LNCaP clone FGC (cell line): ENCODE data around the gene SEMA3C.
A peak's percentile ranks its signal among the peaks of the same experiment; 100 is the strongest.

ENCODE experiments used
- DNase-seq: peaks from one replicate; pipeline ENCODE4 v3.0.0-alpha.2; 2011; ENCODE audit warnings: low read depth
- H3K4me3 ChIP-seq: 2 replicates; pipeline ENCODE4 v1.5.1; 2011; ENCODE audit warnings: mild to moderate bottlenecking, low read depth, low read length, control low read depth
- CTCF ChIP-seq: IDR thresholded peaks from 2 replicates; pipeline ENCODE4 v1.5.1; 2012; ENCODE audit warnings: mild to moderate bottlenecking; ENCODE audit not compliant: control insufficient read depth, insufficient read depth; ENCODE audit errors: extremely low read depth

Gene SEMA3C

GRCh38 chr7:80881351-80881900 lies 37.4 kb downstream of the SEMA3C start:
- TF ChIP-seq CTCF, result no peak
- no peak for DNase-seq
- H3K4me3 ChIP-seq, result no peak overlapping the region

GRCh38 chr7:80879849-80880248 lies 39.0 kb downstream of the SEMA3C start:
- no peak for TF ChIP-seq CTCF
- no peak for DNase-seq
- no peak overlapping the region for H3K4me3 ChIP-seq

DNA sequence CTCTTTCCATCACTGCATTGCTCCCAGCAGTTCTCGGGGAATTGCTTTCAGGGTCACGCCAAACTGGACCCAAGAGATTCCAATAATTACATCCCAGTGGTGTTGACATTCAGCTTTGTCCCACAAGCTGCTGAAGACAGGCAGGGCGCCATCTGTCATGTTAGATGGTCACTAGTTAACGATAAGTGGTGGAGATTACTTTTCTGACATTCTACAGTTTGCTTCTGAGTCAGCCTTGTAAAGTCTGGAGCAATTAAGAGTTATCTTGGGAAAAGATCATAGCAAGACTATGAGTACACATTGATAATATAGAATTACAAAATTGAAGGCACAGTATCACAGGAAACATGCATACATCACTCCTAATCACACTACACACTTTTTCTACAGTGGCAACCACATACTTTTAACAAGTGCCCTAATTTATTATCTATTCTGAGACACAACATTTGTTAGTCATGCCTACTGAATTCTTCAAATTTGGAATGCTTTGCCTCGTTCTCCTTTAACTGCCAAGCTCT lies 41.9 kb downstream of the SEMA3C start:
- no peak overlapping the region for H3K4me3 ChIP-seq
- peak; percentile 55 for DNase-seq
- TF ChIP-seq CTCF, result no peak

DNA sequence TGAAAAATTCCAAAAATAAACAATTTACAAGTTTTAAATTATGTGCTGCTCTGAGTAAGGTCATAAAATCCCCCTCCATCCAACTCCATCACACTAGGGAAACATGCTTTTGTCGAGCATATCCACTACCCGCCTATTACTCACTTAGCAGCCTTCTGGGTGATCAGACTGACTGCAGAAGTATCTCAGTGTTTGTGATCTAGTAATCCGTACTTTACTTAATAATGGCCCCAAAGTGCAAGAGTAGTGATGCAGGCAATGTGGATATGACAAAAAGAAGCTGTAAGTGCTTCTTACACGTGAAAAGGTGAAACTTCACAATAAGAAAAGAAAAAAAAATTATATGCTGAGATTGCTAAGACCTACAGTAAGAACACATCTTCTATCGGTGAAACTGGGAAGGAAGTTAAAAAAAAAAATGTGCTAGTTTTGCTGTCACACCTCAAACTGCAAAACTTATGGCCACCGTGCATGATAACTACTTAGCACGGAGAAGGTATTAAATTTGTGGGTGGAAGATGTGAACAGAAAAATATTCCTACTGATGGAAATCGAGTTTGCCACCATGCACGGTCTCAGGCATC lies 43.2 kb downstream of the SEMA3C start:
- no peak for TF ChIP-seq CTCF
- DNase-seq, result no peak

GRCh38 chr7:80873140-80873539 lies 45.7 kb downstream of the SEMA3C start:
- TF ChIP-seq CTCF, result no peak
- no peak overlapping the region for H3K4me3 ChIP-seq
- DNase-seq, result no peak

More for the DNA sequence above, 43.2 kb downstream of the SEMA3C start:
- no peak overlapping the region for H3K4me3 ChIP-seq

DNA sequence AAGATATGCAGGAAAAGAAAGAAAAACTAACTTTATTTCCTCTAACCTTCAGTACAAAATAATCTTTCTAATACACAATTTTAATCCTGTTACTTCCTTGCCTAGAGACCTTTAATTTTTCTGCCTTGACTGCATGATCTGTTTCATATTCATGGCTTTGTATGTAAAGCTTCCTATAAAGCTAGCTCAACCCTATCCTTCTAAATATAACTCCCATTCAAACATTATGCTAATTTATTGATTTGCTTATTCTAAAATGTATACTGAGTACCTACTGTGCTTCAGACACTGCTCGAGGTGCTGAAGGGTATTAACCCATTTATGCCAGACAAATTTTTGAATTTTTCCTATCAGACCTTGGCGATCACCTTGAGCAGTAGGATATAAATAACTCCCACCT lies 47.6 kb downstream of the SEMA3C start:
- no peak for DNase-seq
- TF ChIP-seq CTCF, result no peak
- no peak overlapping the region for H3K4me3 ChIP-seq

- DNase-seq, result no peak
- no peak for TF ChIP-seq CTCF
- H3K4me3 ChIP-seq, result no peak overlapping the region
Observed at GRCh38 chr7:80870813-80871212, 48.0 kb downstream of the SEMA3C start.
